Measurements from ENCODE around the gene ENPP3.

The ENPP3 gene

GRCh38 chr6:131727868-131728267, 90.8 kb downstream of the ENPP3 start:
- H3K4me3 ChIP-seq (ENCODE audit: low read length), result no peak overlapping the region
- TF ChIP-seq ZNF274 (IDR thresholded peaks at IDR 0.05; ENCODE audit: low read depth, low read length), result no peak

DNA sequence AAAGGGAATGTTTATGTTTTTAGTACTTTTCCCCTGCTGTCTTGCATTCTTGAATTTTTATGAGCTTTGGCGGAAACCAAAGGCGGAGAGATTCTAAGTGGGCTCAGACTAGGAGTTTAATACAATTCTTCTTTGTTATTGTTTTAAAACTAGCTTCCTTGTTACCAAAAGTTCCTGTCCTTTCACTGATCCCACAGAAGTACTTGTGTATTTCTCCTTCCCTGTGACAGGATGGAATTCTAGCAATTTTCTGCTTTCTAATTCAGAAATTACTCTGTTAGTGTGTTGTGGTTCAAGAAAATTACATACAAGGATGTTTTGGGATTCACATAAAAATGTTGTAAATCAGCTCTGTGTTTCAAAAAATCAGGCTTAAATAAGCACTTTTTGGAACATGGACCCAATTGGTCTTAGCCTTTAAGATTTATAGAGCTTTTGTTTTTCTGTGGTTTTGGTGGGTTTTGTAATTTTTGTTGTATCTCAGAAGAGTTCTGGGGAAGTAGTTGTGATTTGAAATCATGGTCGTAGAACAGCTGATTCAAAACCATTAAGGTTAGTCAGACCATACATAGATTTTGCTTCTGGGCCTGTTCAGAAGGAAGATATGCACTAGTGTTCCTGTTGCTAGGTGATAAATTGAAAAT, 91.3 kb downstream of the ENPP3 start:
- H3K4me3 ChIP-seq (ENCODE audit: low read length), result no peak overlapping the region
- no peak for TF ChIP-seq ZNF274 (IDR thresholded peaks at IDR 0.05; ENCODE audit: low read depth, low read length)

- no peak overlapping the region for H3K4me3 ChIP-seq (ENCODE audit: low read length)
- TF ChIP-seq ZNF274 (IDR thresholded peaks at IDR 0.05; ENCODE audit: low read depth, low read length), result no peak
Observed at GRCh38 chr6:131729550-131729949, 92.4 kb downstream of the ENPP3 start.

- H3K4me3 ChIP-seq (ENCODE audit: low read length), result no peak overlapping the region
- no peak for TF ChIP-seq ZNF274 (IDR thresholded peaks at IDR 0.05; ENCODE audit: low read depth, low read length)
Observed at GRCh38 chr6:131730264-131730663, 93.2 kb downstream of the ENPP3 start.

DNA sequence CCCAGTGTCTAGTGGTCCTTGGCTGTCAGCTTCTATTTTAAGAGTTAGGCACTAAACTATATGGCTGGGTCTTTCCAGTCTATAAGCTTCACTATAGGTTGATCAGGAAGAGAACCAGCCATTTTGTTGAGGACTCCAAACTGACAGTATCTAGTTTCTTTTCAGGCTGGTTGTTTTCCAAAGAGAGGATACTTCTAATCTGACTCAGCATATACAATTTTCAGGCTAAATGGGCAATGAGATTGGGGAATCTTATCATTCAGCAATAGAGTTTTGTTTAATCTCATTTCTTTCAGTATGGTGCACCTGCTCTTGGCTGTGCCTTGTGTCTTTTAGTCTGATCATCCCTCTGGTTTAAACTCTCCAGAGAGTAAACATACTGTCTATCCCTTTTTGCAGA, 94.1 kb downstream of the ENPP3 start:
- TF ChIP-seq ZNF274 (IDR thresholded peaks at IDR 0.05; ENCODE audit: low read depth, low read length), result no peak
- H3K4me3 ChIP-seq (ENCODE audit: low read length), result no peak overlapping the region

- TF ChIP-seq ZNF274 (IDR thresholded peaks at IDR 0.05; ENCODE audit: low read depth, low read length), result no peak
- H3K4me3 ChIP-seq (ENCODE audit: low read length), result no peak overlapping the region
Observed at GRCh38 chr6:131733376-131734016, 96.4 kb downstream of the ENPP3 start.

DNA sequence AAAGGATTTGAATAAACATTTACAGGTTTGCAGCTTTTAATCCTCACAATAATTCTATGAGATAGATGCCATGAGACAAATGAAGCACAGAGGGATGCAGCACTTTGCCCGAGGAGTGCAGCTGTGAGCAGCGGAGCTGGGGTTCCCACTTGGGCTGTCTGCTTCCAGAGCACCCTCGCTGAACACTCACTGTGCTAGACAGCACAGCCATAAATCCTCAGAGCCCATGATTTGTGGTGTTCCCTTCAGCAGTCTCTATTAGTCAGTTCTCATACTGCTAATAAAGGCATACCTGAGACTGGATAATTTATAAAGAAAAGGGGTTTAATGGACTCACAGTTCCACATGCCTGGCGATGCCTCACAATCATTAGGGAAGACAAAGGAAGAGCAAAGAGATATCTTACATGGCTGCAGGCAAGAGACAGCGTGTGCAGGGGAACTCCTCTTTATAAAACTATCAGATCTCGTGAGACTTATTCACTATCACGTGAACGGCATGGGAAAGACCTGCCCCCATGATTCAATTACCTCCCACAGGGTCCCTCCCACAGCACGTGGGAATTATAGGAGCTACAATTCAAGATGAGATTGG, 99.0 kb downstream of the ENPP3 start:
- H3K4me3 ChIP-seq (ENCODE audit: low read length), result no peak overlapping the region
- TF ChIP-seq ZNF274 (IDR thresholded peaks at IDR 0.05; ENCODE audit: low read depth, low read length), result no peak

GRCh38 chr6:131736811-131737210, 99.7 kb downstream of the ENPP3 start:
- no peak overlapping the region for H3K4me3 ChIP-seq (ENCODE audit: low read length)
- no peak for TF ChIP-seq ZNF274 (IDR thresholded peaks at IDR 0.05; ENCODE audit: low read depth, low read length)

- no peak for TF ChIP-seq ZNF274 (IDR thresholded peaks at IDR 0.05; ENCODE audit: low read depth, low read length)
- H3K4me3 ChIP-seq (ENCODE audit: low read length), result no peak overlapping the region
Observed at GRCh38 chr6:131739136-131739535, 102.0 kb downstream of the ENPP3 start.

GRCh38 chr6:131740161-131740560, 103.1 kb downstream of the ENPP3 start:
- no peak overlapping the region for H3K4me3 ChIP-seq (ENCODE audit: low read length)
- no peak for TF ChIP-seq ZNF274 (IDR thresholded peaks at IDR 0.05; ENCODE audit: low read depth, low read length)

DNA sequence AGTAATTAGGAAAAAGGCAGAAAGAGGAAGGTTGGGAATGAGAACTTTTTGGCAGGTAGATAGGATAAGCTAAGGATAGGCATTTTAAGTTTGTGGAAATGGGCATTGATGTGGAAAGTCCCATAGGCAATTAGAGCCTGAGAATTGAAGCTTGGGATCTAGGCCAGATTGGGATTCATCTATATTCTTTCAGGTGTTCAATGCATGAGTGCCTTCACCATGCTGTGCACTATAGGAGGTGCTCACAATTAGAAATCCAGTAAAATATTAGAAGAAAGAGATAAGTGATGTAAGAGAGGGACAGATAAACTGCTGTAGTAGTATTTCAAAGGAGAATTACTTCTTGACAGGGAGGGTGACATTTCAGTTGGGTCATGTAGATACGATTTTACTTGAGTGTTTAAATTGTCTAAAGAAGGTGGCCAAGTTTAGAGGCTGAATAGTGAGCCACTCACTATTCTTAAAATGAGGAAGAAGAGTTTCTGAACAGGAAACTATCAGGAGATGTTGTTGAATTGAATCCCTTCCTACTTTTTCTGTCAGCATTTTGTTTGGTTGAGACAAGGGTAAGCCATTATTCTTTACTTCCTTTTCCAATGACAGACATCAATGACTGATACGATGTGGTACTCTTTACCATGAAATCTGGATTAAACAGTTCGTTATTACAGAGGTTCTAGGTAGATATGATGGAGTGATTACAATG, 104.7 kb downstream of the ENPP3 start:
- H3K4me3 ChIP-seq (ENCODE audit: low read length), result no peak overlapping the region

GRCh38 chr6:131744432-131745287, 107.6 kb downstream of the ENPP3 start:
- H3K4me3 ChIP-seq (ENCODE audit: low read length), result no peak overlapping the region
- no peak for TF ChIP-seq ZNF274 (IDR thresholded peaks at IDR 0.05; ENCODE audit: low read depth, low read length)

More for the DNA sequence above, 104.7 kb downstream of the ENPP3 start:
- TF ChIP-seq ZNF274 (IDR thresholded peaks at IDR 0.05; ENCODE audit: low read depth, low read length), result no peak

- H3K4me3 ChIP-seq (ENCODE audit: low read length), result no peak overlapping the region
- TF ChIP-seq ZNF274 (IDR thresholded peaks at IDR 0.05; ENCODE audit: low read depth, low read length), result no peak
Observed at GRCh38 chr6:131745476-131745875, 108.4 kb downstream of the ENPP3 start.

DNA sequence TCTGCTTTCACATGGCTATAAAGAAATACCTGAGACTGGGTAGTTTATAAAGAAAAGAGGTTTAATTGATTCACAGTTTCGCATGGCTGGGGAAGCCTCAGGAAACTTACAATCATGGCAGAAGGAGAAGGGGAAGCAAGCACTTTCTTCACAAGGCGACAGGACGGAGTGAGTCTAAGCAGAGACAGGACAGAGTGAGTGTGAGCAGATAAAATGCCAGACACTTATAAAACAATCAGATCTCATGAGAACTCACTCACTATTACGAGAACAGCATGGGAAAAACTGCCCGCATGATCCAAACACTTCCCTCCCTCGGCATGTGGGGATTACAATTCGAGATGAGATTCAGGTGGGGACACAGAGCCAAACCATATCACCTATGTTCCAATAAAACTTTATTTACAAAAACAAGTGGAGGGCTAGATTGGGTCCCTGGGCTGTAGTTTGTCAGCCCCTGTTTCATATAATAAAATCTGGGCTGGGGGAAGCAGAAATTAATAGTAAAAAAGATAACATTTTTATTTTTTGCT, 110.8 kb downstream of the ENPP3 start:
- H3K4me3 ChIP-seq (ENCODE audit: low read length), result no peak overlapping the region
- TF ChIP-seq ZNF274 (IDR thresholded peaks at IDR 0.05; ENCODE audit: low read depth, low read length), result no peak

All from GM08714 (cell line).